H7 (cell line): Measurements from ENCODE around the gene CDH22. TPM values are rescaled to one million over a fixed set of nuclear protein-coding genes. Genes with fewer than 3 reads are reported as not detected.

Experiments
- DNase-seq: peaks from one replicate; pipeline ENCODE4 v3.0.0; 2012
- H3K27me3 ChIP-seq: 2 replicates; pipeline ENCODE4 v1.6.0; 2011; ENCODE audit warnings: mild to moderate bottlenecking, low read length; ENCODE audit not compliant: control insufficient read depth, insufficient read depth
- H3K36me3 ChIP-seq: replicated peaks from 2 replicates; pipeline ENCODE4 v1.5.1; 2011; ENCODE audit warnings: low read length; ENCODE audit not compliant: control insufficient read depth, insufficient read depth
- H3K4me3 ChIP-seq: 2 replicates; pipeline ENCODE4 v1.5.1; 2011; ENCODE audit warnings: low read depth, mild to moderate bottlenecking, control low read depth, low read length, moderate library complexity; ENCODE audit not compliant: insufficient read depth
- total RNA-seq: library from RNA; depleted of rRNA; stranded (reverse); fragments of >200 nt; shearing (Covaris generic); gene quantifications from 2 replicates; pipeline ENCODE4 v1.2.3, GENCODE V29; 2014

Gene CDH22
- total RNA-seq, 1 experiment from 2014 or later: 0.03 TPM

DNA sequence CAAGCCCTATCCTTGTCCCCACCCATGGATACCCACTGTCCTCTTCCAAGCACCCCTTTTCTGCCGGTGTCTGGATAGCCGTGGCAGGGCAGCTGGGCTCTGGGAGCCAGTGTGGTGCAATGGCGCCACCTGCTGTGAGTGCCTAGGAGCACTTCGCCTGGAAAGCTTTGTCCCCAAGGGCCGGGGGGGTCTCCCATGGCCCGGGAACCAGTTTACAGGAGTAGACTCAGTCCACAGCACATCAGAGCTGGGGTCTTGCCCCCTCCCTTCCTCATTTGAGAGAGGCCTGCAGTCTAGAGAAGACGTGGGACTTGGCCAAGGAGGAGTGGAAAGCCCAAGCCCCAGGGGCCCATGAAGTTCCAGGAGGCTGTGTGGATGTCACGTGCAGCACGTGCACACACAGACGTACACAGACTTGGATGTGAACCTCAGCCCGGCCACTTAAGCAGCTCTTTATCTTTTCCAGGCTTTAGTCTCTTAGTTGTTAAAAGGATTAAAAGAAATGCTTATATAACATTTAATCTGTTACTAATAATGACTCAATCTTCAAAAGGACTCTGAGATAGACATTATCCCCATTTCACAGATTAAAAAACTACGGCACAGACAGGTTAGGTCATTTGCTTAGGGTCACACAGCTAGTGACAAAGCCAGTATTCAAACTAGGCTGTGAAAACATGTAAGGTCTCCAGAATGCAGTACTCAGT is 40.9 kb upstream of the CDH22 start:
- Histone ChIP-seq H3K36me3 (peaks cover 4% of the 10 kb centered on the region), H3K4me3 (no peak overlapping the region), H3K27me3 (peaks cover 6% of the 10 kb centered on the region; the same call in 1 of the 2 replicates)
- DNase-seq: peak; percentile 94

DNA sequence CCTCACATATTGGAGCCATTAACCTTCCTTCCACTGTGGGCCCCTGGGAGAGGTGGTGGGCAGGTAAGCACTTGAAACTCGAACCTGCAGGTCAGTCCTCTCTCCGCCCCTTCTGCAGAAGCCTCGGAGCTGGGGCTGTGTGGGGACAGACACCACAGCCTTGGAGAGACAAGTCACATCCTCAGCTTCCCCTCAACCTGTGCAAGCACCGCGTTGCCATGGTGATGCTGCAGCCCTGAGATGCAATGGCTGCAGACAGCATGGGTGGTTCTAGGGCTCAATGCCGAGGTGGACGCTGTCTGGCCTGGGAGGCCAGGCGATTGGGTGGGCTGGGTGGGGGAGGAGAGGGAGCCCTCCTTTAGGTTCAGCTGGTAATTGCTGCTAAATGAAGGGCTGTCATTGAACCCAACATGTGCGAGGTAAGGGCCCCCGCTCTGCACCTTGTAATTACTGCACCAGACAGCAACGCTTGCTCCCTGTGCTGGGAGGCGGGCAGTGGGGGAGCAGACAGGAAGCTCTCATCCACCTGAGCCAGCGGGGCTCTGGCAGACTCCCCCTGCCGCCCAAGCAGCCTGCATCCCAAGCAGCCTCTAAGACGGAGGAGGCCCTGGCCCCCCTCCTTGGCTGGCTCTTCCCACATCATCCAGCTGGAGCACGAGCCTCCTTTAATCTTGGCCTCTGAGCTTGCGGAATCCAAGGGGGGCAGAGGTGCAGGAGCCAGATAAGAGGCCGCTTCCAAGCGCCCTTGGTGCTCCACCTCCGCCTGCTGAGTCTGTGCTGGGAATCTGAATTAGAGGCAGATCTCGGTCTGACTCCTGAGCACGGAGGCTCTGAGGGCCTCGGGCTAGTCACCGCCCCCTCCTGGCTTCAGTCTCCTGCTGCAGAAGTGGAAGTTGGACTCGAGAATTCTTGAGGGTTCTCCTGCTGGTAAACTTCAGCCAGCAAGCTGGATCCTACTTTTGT is 39.8 kb upstream of the CDH22 start:
- Histone ChIP-seq H3K27me3 (peaks cover 7% of the 10 kb centered on the region; the same call in 1 of the 2 replicates), H3K36me3 (peaks cover 3% of the 10 kb centered on the region), H3K4me3 (peak overlapping the region; percentile 16; the same call in 1 of the 2 replicates)
- peak; percentile 87 for DNase-seq

DNA sequence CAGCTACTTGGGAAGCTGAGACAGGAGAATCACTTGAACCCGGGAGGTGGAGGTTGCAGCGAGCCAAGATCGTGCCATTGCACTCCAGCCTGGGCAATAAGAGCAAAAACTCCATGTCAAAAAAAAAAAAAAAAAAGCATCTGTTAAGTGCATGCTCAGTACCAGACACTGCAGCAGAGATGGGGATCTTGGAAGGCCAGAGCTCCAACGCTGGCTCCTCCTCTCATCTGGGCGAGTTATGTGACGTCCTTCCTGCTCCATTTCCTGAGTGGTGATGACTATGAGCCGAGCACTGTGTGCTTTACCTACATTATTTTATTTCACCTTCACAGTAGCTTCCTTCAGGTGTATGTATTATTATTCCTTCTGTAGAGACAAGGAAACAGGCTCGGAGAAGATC is 38.5 kb upstream of the CDH22 start:
- Histone ChIP-seq H3K36me3 (peaks cover 3% of the 10 kb centered on the region), H3K4me3 (no peak overlapping the region), H3K27me3 (peaks cover 14% of the 10 kb centered on the region)
- no peak for DNase-seq

DNA sequence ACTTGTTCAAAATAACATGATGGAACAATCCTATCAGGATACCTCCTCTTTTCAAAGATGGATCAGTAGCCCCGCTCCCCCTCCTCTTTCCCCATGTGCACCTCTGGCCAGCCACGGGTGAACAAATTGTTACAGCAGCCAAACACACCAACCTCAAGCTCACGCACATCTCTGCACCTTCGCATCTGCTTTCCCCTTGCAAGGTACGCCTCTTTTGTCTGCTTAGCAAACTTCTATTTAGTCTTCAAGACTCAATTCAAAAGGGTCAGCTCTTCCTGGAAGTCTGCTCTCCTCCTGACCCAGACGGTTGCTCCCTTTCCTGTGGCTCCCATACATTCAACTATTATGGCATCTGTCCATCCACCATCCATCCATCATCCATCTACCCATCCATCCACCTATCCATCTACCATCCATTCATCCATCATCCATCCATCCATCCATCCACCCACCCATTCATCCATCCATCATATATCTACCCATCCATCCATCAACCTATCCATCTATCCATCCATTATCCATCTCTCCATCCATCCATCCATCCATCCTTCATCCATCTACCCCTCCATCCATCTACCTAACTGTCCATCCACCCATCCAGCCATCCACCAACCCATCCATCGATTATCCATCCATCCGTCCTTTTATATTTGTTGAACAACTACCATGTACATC is 36.3 kb upstream of the CDH22 start:
- Histone ChIP-seq H3K27me3 (peaks cover 14% of the 10 kb centered on the region), H3K36me3 (no peaks in the 10 kb centered on the region), H3K4me3 (no peak overlapping the region)
- DNase-seq: no peak

DNA sequence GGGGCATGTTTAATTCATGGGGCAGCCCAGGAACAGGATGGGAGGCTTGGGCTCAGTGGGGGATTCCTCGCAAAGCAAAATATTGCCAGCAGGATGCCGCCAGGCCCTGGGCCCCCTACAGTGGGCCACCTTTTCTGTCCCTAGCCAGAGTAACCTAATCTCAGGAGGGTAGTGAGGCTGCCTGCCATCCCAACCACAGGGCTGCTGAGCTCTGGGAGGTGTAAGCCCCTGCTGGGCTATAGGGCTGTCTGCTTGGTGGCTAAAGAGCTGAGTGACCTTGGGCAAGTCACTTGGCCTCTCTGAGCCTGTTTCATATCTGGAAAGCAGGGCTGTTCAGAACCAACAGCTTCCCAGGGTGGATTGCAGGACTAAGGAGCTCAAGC is 35.7 kb upstream of the CDH22 start:
- Histone ChIP-seq H3K4me3 (no peak overlapping the region), H3K36me3 (no peaks in the 10 kb centered on the region), H3K27me3 (peaks cover 14% of the 10 kb centered on the region)
- no peak for DNase-seq

DNA sequence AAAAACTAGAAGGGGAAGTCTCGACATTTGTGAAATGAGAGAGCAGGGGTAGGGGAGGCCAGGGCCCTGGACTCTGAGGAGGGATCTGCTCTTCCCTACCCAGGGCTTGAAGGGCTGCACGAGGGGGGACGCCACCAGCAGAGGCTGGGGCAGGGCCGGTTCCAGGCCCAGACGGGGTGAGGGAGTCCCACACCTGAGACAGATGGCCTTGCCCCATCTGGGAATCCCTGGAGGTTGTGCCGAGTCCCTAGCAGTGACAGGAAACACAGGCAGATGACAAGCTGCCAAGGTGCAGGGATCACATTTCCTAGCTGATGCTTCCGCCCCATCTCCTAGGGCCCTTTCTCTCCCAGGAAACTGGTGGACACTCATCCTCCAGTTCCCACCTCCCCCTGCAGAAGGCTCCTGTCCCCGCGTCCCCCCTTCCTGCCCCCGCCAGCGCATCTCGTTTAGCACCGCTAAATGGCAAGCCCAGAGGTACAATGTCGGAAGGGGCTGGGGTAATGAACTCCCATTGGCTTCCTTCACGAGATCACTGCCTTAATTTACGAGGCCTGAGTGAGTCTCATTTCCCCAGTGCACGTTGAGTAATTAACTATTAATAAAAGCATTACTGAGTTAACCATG is 35.2 kb upstream of the CDH22 start:
- H3K27me3 ChIP-seq: peaks cover 14% of the 10 kb centered on the region
- H3K36me3 ChIP-seq: no peaks in the 10 kb centered on the region
- H3K4me3 ChIP-seq: no peak overlapping the region
- no peak for DNase-seq

DNA sequence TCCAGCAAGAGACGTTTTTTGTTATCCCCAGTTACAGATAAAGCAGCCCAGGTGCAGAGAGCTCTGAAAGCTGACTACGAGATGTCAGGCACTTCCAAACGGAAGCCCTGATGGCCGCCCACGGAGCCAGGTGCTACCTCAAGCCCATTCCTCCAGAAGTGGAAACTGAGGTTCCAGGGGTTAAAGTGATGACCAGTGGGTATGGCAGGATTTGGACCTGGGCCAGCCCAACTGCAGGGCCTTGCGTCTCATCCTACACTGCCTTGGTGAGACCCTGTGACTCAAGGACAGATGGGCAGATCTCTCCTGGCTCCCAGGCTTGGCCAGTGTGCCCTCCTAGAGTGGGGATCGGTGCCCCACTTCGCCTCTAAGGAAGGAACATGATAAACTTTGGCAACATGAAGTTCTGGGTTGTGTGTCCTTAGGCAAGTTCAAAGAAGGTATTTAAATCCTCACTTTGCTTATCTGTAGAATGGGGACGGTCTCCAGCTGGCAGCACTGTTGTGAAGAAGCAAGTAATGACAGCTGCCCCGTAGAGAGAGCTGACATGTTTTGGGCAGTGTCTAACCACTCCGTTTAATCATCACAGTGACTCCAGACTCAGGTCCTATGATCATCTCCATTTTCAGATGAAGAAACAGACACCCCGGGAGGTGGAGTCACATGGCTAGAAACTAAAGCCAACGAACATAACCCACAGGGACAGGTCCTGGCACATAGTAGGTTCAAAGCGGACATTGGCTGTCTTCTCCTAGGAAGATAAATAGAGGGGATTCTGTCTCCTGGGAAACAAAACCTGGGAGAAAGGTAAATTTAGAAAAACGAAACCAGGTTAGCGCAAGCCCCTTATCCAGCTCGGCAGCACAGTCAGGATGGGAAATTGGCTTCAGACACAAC is 34.4 kb upstream of the CDH22 start:
- no peak for DNase-seq
- peaks cover 14% of the 10 kb centered on the region for H3K27me3 ChIP-seq
- no peaks in the 10 kb centered on the region for H3K36me3 ChIP-seq
- no peak overlapping the region for H3K4me3 ChIP-seq

DNA sequence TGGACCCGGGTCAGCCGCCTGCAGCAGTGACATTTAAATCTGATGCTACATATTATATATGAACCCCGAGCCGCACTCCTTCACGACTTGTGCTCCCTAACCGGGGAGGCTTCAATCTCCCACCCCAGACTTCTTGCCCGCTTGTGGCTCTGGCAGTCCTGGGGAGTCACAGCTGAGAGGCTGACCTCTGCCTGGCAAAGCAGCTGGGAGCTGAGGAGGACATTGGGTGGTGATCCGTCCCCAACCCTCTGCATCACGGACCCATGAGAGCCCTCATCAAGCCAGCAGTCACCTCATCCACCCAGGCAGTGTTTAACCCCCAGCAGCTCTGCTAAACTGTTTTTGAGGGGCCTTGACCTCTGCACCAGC is 33.7 kb upstream of the CDH22 start:
- DNase-seq: no peak
- Histone ChIP-seq H3K4me3 (no peak overlapping the region), H3K27me3 (peaks cover 14% of the 10 kb centered on the region), H3K36me3 (no peaks in the 10 kb centered on the region)

DNA sequence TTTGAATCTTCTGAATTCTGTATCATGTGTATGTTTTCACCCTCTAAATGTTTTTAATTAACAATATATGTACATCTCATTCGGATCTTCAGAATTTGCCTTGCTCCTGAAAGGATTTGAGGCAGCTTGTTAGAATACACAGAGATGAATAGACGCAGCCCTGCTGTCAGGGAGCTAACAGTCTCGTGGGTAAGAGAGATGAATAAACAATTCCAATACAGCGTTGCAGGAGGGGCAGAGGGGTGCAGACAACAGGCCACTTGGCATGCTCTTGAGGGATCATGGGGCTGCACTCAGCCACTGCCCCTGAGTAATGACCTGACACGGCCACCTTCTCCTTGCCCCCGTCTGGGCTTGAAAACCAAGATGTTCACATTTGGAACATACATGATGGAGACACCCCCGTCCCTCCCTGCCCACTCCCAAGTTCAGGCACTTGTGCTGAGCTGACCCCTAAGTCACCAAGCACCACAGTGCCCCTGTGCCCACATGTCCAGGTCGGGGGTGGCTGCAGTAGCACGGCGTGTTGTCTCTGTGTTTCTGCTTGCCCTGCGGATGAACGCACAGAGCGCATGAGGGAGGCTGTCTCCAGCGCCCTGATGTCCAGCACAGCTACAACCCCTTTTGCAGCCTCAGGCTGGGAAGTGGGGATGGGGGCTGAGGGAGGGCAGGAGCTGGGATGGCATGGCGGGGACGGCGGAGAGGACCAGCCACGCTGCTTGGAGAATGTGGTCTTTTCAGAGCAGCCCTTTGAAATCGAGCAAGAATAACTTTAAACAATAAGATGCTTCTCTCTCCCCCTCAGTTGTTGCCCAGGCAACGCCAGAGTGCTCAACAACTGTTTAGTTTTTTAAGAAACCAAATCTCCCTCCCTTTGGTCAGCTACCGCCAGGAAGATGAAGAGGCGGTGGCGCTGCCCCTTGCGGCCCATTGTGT is 33.0 kb upstream of the CDH22 start:
- no peak overlapping the region for H3K4me3 ChIP-seq
- H3K27me3 ChIP-seq: peaks cover 14% of the 10 kb centered on the region
- H3K36me3 ChIP-seq: no peaks in the 10 kb centered on the region
- no peak for DNase-seq

DNA sequence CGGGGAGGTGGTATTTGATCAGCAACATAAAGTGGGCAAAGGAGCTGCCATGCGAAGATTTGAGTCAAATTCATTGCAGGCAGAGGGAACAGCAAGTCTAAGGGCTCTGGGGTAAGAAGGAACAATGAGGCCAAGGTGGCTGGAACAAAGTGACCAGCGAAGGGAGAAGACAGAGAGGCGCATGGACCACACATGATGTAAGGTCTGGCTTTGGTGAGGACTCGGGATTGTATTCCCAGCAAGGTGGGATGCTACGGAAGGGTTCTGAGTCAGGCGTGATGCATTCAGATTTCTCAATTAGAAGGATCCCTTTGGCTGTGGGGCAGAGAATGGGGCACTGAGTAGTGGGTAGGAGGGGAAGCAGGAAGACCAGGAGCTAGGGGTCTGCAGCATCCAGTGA is 30.7 kb upstream of the CDH22 start:
- Histone ChIP-seq H3K36me3 (no peaks in the 10 kb centered on the region), H3K4me3 (no peak overlapping the region), H3K27me3 (peaks cover 11% of the 10 kb centered on the region)
- DNase-seq: no peak

DNA sequence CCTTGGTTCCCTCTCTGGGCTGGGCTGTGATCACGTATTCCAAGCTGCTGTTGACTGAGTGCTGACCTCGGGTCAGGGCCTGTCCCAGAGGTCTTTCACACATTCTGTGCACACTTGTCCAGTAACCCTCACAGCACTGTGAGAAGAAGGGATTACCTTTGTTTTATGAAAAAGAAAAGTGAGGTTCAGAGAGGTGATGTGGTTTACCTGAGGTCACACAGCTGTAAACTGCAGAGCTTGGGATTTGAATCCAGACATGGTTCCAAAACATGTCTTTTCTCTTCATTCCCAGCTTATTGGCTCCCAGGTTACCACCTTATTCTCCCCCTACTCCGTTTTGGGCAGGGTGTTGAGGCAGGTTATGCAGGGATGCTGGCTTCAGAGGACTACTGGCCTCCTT is 28.4 kb upstream of the CDH22 start:
- H3K4me3 ChIP-seq: no peak overlapping the region
- no peaks in the 10 kb centered on the region for H3K36me3 ChIP-seq
- no peak for DNase-seq
- H3K27me3 ChIP-seq: peaks cover 3% of the 10 kb centered on the region

DNA sequence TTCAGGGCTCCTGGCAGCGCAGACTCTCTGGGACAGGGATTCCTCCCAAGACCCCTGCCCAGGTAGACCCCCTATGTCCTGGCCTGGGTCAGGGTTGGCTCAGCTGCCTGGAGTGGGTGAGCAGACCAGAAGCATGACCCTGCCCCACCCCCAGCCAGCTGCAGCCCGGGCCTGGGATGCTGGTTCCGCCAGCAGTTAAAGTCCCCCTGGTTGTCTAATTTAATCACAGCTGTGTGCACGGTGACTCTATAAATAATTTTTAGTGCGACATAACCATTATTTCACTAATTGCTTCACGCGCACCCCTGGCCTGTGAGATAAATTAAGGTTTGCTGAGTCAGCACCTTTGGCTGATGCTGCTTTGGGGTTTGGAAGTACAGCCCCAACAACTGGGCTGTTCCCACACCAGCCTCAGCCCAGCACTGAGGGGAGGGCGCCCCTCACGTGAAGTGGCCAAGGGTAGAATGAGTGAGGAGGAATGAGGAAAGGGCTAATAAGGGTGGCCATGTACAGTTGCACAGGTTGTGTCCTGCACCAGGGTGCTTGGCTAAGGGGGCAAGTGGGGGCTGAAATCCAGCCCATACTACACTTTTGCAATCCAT is 26.1 kb upstream of the CDH22 start:
- DNase-seq: no peak
- peaks cover 3% of the 10 kb centered on the region for H3K27me3 ChIP-seq

More for the DNA sequence above, 26.1 kb upstream of the CDH22 start:
- Histone ChIP-seq H3K4me3 (no peak overlapping the region), H3K36me3 (no peaks in the 10 kb centered on the region)
